CD4-positive, alpha-beta memory T cell (primary cell): ENCODE results near the gene C19orf44. TPM values are rescaled to one million over a fixed set of nuclear protein-coding genes. Genes with fewer than 3 reads are reported as not detected.

Experiments
- CTCF ChIA-PET: fragments of 350-600 bp; sonication (Branson Sonifier 250); formaldehyde crosslinking; loops from one replicate; lab custom pipeline; 2021; ENCODE audit warnings: inconsistent platforms; ENCODE audit not compliant: partially characterized antibody; lab: Charles Lee
- POLR2A ChIA-PET: fragments of 350-600 bp; sonication (Branson Sonifier 250); formaldehyde crosslinking; loops from one replicate; lab custom pipeline; 2021; ENCODE audit not compliant: partially characterized antibody; lab: Charles Lee
- DNase-seq, 5 donors: peaks; one replicate each; pipeline versions ENCODE4 v3.0.0 to v3.0.0-alpha.2; 2020 to 2022; ENCODE audit warnings: mixed read lengths in 1 of 5
- H3K27ac ChIP-seq: one replicate; pipeline ENCODE4 v1.7.0; 2013; ENCODE audit warnings: low read depth, low read length
- H3K27me3 ChIP-seq: 2 replicates; pipeline ENCODE4 v1.7.0; 2013; ENCODE audit warnings: mild to moderate bottlenecking, low read length, moderate library complexity; ENCODE audit not compliant: insufficient read depth
- H3K36me3 ChIP-seq: 2 replicates; pipeline ENCODE4 v1.7.0; 2013; ENCODE audit warnings: mild to moderate bottlenecking, low read length, moderate library complexity; ENCODE audit not compliant: insufficient read depth
- H3K4me1 ChIP-seq: 2 replicates; pipeline ENCODE4 v1.7.0; 2013; ENCODE audit warnings: mild to moderate bottlenecking, low read length, moderate library complexity; ENCODE audit not compliant: insufficient read depth
- H3K4me3 ChIP-seq, 2 donors: one replicate each; pipeline ENCODE4 v1.7.0; 2013; ENCODE audit warnings: low read length in 2 of 2, mild to moderate bottlenecking in 1 of 2
- H3K9me3 ChIP-seq, 2 donors: one replicate each; pipeline ENCODE4 v1.7.0; 2013; ENCODE audit warnings: low read length in 2 of 2, control low read depth in 1 of 2; ENCODE audit not compliant: control insufficient read depth in 1 of 2
- H3K27ac Mint-ChIP-seq, 7 donors: one replicate each; pipeline ENCODE4 v1.8.0; 2020 to 2021; ENCODE audit warnings: mixed read lengths in 7 of 7, mild to moderate bottlenecking in 6 of 7, inconsistent platforms in 3 of 7, moderate library complexity in 3 of 7
- H3K27me3 Mint-ChIP-seq, 2 donors: one replicate each; pipeline ENCODE4 v1.8.0; 2020 to 2021; ENCODE audit warnings: mixed read lengths in 2 of 2
- H3K36me3 Mint-ChIP-seq, 2 donors: one replicate each; pipeline ENCODE4 v1.8.0; 2020 to 2021; ENCODE audit warnings: mixed read lengths in 2 of 2, inconsistent platforms in 1 of 2, mild to moderate bottlenecking in 1 of 2
- H3K4me1 Mint-ChIP-seq, 4 donors: one replicate each; pipeline ENCODE4 v1.8.0; 2020 to 2021; ENCODE audit warnings: mixed read lengths in 4 of 4, mild to moderate bottlenecking in 1 of 4
- H3K4me3 Mint-ChIP-seq, 8 donors: one replicate each; pipeline ENCODE4 v1.8.0; 2020 to 2021; ENCODE audit warnings: mixed read lengths in 8 of 8, mild to moderate bottlenecking in 7 of 8, moderate library complexity in 6 of 8, inconsistent platforms in 3 of 8
- H3K9me3 Mint-ChIP-seq, 8 donors: one replicate each; pipeline ENCODE4 v1.8.0; 2020 to 2021; ENCODE audit warnings: mixed read lengths in 8 of 8, mild to moderate bottlenecking in 5 of 8, inconsistent platforms in 3 of 8, moderate library complexity in 1 of 8
- intact Hi-C: fragments of 100-400 bp; cut with micrococcal nuclease; formaldehyde crosslinking; loops from one replicate; pipeline ENCODE4 v1.15.1; 2023
- polyA plus RNA-seq, 2 donors: library from polyadenylated mRNA; unstranded; fragments of 300-500 nt; fragmentation: Illumina TruSeq; gene quantifications; one replicate each; pipeline ENCODE4 v1.2.3, GENCODE V29; 2021
- total RNA-seq, 2 experiments: library from RNA; stranded (reverse); gene quantifications; one replicate each; pipeline ENCODE4 v1.2.3, GENCODE V29; 2021

The C19orf44 gene
- total and polyA plus RNA-seq, 4 experiments from 2014 or later = 0.38 to 6.7 (median 3.1) TPM

- H3K36me3 Mint-ChIP-seq = peaks cover 36 to 70% of the 10 kb centered on the region in 2 donors
- DNase-seq = no peak
Measured at GRCh38 chr19:16521715-16522289, 25.6 kb downstream of the C19orf44 start.

GRCh38 chr19:16522559-16523377 is 26.6 kb downstream of the C19orf44 start:
- CTCF ChIA-PET = interaction anchor here (1.6 kb wide), 1 partner anchor 8 kb away, joined by 3 read pairs; no protein-coding TSS in a partner anchor
- H3K4me1 Mint-ChIP-seq = peaks cover 0 to under 1% (median 0%) of the 10 kb centered on the region in 4 donors
- POLR2A ChIA-PET = no interaction called here
- peaks cover 40 to 67% of the 10 kb centered on the region in 2 donors for H3K36me3 Mint-ChIP-seq
- Histone ChIP-seq H3K27me3 (no peaks in the 10 kb centered on the region), H3K4me3 (no peak overlapping the region), H3K36me3 (peaks cover 77% of the 10 kb centered on the region), H3K9me3 (no peaks in the 10 kb centered on the region), H3K27ac (no peak overlapping the region), H3K4me1 (no peaks in the 10 kb centered on the region)
- no peaks in the 10 kb centered on the region for H3K9me3 Mint-ChIP-seq
- DNase-seq = no peak
- no peaks in the 10 kb centered on the region for H3K27me3 Mint-ChIP-seq
- intact Hi-C loops = no loop called here
- H3K27ac Mint-ChIP-seq = peak overlapping the region in 1 of 7 donors; percentile 52
- H3K4me3 Mint-ChIP-seq = no peak overlapping the region

More at GRCh38 chr19:16521715-16522289, 25.6 kb downstream of the C19orf44 start:
- Mint-ChIP-seq H3K27ac (no peak overlapping the region), H3K27me3 (no peaks in the 10 kb centered on the region), H3K9me3 (no peaks in the 10 kb centered on the region), H3K4me1 (peaks cover 0 to 9% (median 1%) of the 10 kb centered on the region in 4 donors), H3K4me3 (no peak overlapping the region)
- H3K36me3 ChIP-seq = peaks cover 68% of the 10 kb centered on the region
- H3K4me3 ChIP-seq = no peak overlapping the region
- H3K27ac ChIP-seq = no peak overlapping the region
- CTCF ChIA-PET = no interaction called here
- intact Hi-C loops = no loop called here
- H3K4me1 ChIP-seq = no peaks in the 10 kb centered on the region
- POLR2A ChIA-PET = no interaction called here
- H3K27me3 ChIP-seq = no peaks in the 10 kb centered on the region
- H3K9me3 ChIP-seq = no peaks in the 10 kb centered on the region

GRCh38 chr19:16524991-16525734 is 29.0 kb downstream of the C19orf44 start:
- Histone ChIP-seq H3K9me3 (no peaks in the 10 kb centered on the region), H3K4me1 (no peaks in the 10 kb centered on the region), H3K27ac (no peak overlapping the region), H3K36me3 (peaks cover 68% of the 10 kb centered on the region), H3K27me3 (no peaks in the 10 kb centered on the region), H3K4me3 (no peak overlapping the region)
- H3K9me3 Mint-ChIP-seq = no peaks in the 10 kb centered on the region
- ChIA-PET CTCF (no interaction called here), POLR2A (no interaction called here)
- no peak overlapping the region for H3K4me3 Mint-ChIP-seq
- H3K36me3 Mint-ChIP-seq = peaks cover 28 to 61% of the 10 kb centered on the region in 2 donors
- DNase-seq = no peak
- intact Hi-C loops = no loop called here
- H3K27me3 Mint-ChIP-seq = no peaks in the 10 kb centered on the region
- no peaks in the 10 kb centered on the region for H3K4me1 Mint-ChIP-seq
- H3K27ac Mint-ChIP-seq = no peak overlapping the region

- no peaks in the 10 kb centered on the region for H3K4me1 ChIP-seq
- H3K27me3 ChIP-seq = no peaks in the 10 kb centered on the region
- no peak overlapping the region for H3K27ac ChIP-seq
- POLR2A ChIA-PET = no interaction called here
- H3K36me3 ChIP-seq = peaks cover 67% of the 10 kb centered on the region
- intact Hi-C loops = no loop called here
- H3K4me3 Mint-ChIP-seq = no peak overlapping the region
- DNase-seq = no peak
- H3K9me3 ChIP-seq = no peaks in the 10 kb centered on the region
- H3K27ac Mint-ChIP-seq = no peak overlapping the region
- no peaks in the 10 kb centered on the region for H3K9me3 Mint-ChIP-seq
- H3K36me3 Mint-ChIP-seq = peaks cover 21 to 58% of the 10 kb centered on the region in 2 donors
- no peaks in the 10 kb centered on the region for H3K4me1 Mint-ChIP-seq
- no peaks in the 10 kb centered on the region for H3K27me3 Mint-ChIP-seq
- no peak overlapping the region for H3K4me3 ChIP-seq
- CTCF ChIA-PET = no interaction called here
Measured at GRCh38 chr19:16525751-16526481, 29.7 kb downstream of the C19orf44 start.

GRCh38 chr19:16527334-16527935 is 31.2 kb downstream of the C19orf44 start:
- H3K9me3 ChIP-seq = no peaks in the 10 kb centered on the region
- H3K4me3 Mint-ChIP-seq = no peak overlapping the region
- peaks cover 0 to 2% (median 0%) of the 10 kb centered on the region in 4 donors for H3K4me1 Mint-ChIP-seq
- DNase-seq = no peak
- H3K27ac ChIP-seq = no peak overlapping the region
- H3K4me3 ChIP-seq = no peak overlapping the region
- intact Hi-C loops = no loop called here
- H3K4me1 ChIP-seq = no peaks in the 10 kb centered on the region
- H3K36me3 ChIP-seq = peaks cover 73% of the 10 kb centered on the region
- peaks cover 30 to 65% of the 10 kb centered on the region in 2 donors for H3K36me3 Mint-ChIP-seq
- no peaks in the 10 kb centered on the region for H3K9me3 Mint-ChIP-seq
- ChIA-PET CTCF (interaction anchor here (0.6 to 2.3 kb wide), 7 partner anchors 16 to 901 kb away, joined by 3 to 8 read pairs (median 4); partner anchors contain the start of genes SMIM7 and TMEM38A), POLR2A (interaction anchor here (1.3 kb wide), 1 partner anchor 14 kb away, joined by 4 read pairs; no protein-coding TSS in a partner anchor)
- H3K27ac Mint-ChIP-seq = peak overlapping the region in 1 of 7 donors; percentile 70
- H3K27me3 Mint-ChIP-seq = no peaks in the 10 kb centered on the region
- H3K27me3 ChIP-seq = no peaks in the 10 kb centered on the region

- intact Hi-C loops = loop anchor here (1.0 kb wide), 1 partner anchor 84 kb away; no protein-coding TSS in a partner anchor
- Histone ChIP-seq H3K4me1 (no peaks in the 10 kb centered on the region), H3K27ac (no peak overlapping the region), H3K4me3 (no peak overlapping the region), H3K27me3 (no peaks in the 10 kb centered on the region), H3K9me3 (no peaks in the 10 kb centered on the region), H3K36me3 (peaks cover 73% of the 10 kb centered on the region)
- H3K27ac Mint-ChIP-seq = peak overlapping the region in 3 of 7 donors; percentile 42 to 70 (median 65)
- no peak overlapping the region for H3K4me3 Mint-ChIP-seq
- no peaks in the 10 kb centered on the region for H3K9me3 Mint-ChIP-seq
- H3K36me3 Mint-ChIP-seq = peaks cover 26 to 62% of the 10 kb centered on the region in 2 donors
- DNase-seq = peak in 4 of 5 donors; percentile 34 to 46 (median 40)
- H3K27me3 Mint-ChIP-seq = no peaks in the 10 kb centered on the region
- CTCF ChIA-PET = interaction anchor here (0.6 to 2.3 kb wide), 7 partner anchors 15 to 901 kb away, joined by 3 to 8 read pairs (median 4); partner anchors contain the start of genes SMIM7 and TMEM38A
- POLR2A ChIA-PET = interaction anchor here (1.3 kb wide), 1 partner anchor 13 kb away, joined by 4 read pairs; no protein-coding TSS in a partner anchor
- peaks cover 0 to 2% (median 0%) of the 10 kb centered on the region in 4 donors for H3K4me1 Mint-ChIP-seq
Measured at GRCh38 chr19:16527971-16528521, 31.9 kb downstream of the C19orf44 start.
